ENCODE results near the gene KLHL29. TPM values are rescaled to one million over a fixed set of nuclear protein-coding genes. Genes with fewer than 3 reads are reported as not detected.

KLHL29 gene
- total and polyA plus RNA-seq, 2 donors (not counting 1 experiment from before 2014, with no cell fraction given) = 1.3 to 3.4 TPM

DNA sequence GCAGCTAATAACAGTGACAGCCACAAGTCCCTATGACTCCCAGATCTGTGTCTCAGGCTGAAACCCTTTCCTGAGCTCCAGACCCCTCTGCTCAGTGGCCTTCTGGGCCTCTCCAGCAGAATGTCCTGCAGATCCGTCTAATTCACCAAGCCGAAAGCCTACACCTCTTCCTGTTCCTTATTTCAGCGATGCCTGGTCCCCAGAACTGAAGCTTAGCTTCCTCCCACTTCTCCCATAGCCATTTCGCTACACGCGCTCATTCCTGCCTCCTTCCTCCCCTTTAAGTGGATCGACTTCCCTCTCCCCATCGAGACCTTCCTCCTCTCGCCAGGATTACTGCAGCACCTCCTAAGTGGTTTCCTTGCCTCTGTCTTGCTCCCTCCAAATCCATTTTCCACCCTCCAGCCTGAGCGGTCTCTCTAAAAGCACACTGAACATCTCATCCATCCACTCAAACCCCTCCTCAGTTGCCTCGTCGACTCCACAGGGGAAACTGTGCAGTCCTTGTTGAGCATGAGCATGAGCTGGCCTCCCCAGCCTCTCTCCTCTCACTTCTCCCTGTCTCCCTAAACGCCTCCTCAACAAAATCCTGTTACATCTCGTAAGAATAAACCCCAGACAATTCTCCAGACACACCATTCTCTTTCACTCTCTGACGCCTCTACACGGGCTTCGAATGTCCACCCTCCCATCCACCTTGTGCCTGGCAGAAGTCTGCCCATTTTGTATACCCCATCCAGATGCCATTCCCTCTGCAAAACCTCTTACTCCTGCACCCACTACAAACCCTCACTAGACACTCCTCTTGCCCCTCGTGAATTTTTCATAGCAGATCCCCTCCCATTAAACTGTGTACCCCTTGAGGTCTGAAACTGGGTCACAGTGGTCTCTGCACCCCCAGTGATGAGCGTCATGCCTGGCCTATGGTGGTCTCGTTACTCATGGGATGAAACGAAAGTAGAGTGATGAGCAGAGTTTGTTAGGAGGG lies 309.4 kb downstream of the KLHL29 start:
- TF ChIP-seq EZH2 (IDR thresholded peaks at IDR 0.05; ENCODE audit: borderline replicate concordance, insufficient read depth, low read depth, low read length, poor library complexity, severe bottlenecking) = no peak
- TF ChIP-seq, protein P1, sequence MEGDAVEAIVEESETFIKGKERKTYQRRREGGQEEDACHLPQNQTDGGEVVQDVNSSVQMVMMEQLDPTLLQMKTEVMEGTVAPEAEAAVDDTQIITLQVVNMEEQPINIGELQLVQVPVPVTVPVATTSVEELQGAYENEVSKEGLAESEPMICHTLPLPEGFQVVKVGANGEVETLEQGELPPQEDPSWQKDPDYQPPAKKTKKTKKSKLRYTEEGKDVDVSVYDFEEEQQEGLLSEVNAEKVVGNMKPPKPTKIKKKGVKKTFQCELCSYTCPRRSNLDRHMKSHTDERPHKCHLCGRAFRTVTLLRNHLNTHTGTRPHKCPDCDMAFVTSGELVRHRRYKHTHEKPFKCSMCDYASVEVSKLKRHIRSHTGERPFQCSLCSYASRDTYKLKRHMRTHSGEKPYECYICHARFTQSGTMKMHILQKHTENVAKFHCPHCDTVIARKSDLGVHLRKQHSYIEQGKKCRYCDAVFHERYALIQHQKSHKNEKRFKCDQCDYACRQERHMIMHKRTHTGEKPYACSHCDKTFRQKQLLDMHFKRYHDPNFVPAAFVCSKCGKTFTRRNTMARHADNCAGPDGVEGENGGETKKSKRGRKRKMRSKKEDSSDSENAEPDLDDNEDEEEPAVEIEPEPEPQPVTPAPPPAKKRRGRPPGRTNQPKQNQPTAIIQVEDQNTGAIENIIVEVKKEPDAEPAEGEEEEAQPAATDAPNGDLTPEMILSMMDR (IDR thresholded peaks at IDR 0.05) = no peak
- Histone ChIP-seq H3K4me3 (ENCODE audit: control extremely low read depth in 1 of 5, extremely low read depth in 1 of 5, insufficient read depth in 1 of 5, low read depth in 2 of 5, low read length in 4 of 5) (no peak overlapping the region), H3K36me3 (replicated peaks in 1 of 2; ENCODE audit: control extremely low read depth in 1 of 2, control insufficient read depth in 1 of 2, extremely low read depth in 1 of 2, insufficient read depth in 2 of 2, low read length in 1 of 2) (no peaks in the 10 kb centered on the region), H3K9ac (ENCODE audit: low read length) (no peak overlapping the region), H3K9me3 (ENCODE audit: control extremely low read depth in 1 of 3, control insufficient read depth in 2 of 3, insufficient read depth in 1 of 3, low read length in 2 of 3) (no peaks in the 10 kb centered on the region), H3K27ac (ENCODE audit: low read length in 2 of 2) (no peak overlapping the region), H3K27me3 (replicated peaks in 1 of 4; ENCODE audit: control extremely low read depth in 1 of 4, control insufficient read depth in 3 of 4, insufficient read depth in 4 of 4, low read length in 3 of 4) (no peaks in the 10 kb centered on the region), H3K4me2 (replicated peaks; ENCODE audit: low read depth, low read length, poor library complexity, severe bottlenecking) (no peak overlapping the region), H3K79me2 (ENCODE audit: control insufficient read depth, insufficient read depth, low read length) (no peaks in the 10 kb centered on the region), H2AFZ (ENCODE audit: insufficient read depth, low read depth, low read length, poor library complexity, severe bottlenecking) (no peak overlapping the region), H3K4me1 (ENCODE audit: control insufficient read depth in 2 of 2, insufficient read depth in 2 of 2, low read length in 2 of 2) (no peaks in the 10 kb centered on the region), H4K20me1 (ENCODE audit: control insufficient read depth, insufficient read depth, low read length, poor library complexity, severe bottlenecking) (no peaks in the 10 kb centered on the region)
- no peaks in the 10 kb centered on the region for H3K9me3 Mint-ChIP-seq (ENCODE audit: insufficient read depth)
- no peaks in the 10 kb centered on the region for H3K4me1 Mint-ChIP-seq
- no peak for ATAC-seq (ENCODE audit: low read depth)
- ChIA-PET CTCF (no interaction called here), POLR2A (no interaction called here)
- H3K27ac Mint-ChIP-seq = no peak overlapping the region
- intact Hi-C loops (cut with micrococcal nuclease) = no loop called here
- H3K4me3 Mint-ChIP-seq = no peak overlapping the region
- WGBS (ENCODE audit: insufficient coverage) = 79% methylated on average over 21 of the region's 21 CpGs
- no peak for DNase-seq
- no peaks in the 10 kb centered on the region for H3K27me3 Mint-ChIP-seq

DNA sequence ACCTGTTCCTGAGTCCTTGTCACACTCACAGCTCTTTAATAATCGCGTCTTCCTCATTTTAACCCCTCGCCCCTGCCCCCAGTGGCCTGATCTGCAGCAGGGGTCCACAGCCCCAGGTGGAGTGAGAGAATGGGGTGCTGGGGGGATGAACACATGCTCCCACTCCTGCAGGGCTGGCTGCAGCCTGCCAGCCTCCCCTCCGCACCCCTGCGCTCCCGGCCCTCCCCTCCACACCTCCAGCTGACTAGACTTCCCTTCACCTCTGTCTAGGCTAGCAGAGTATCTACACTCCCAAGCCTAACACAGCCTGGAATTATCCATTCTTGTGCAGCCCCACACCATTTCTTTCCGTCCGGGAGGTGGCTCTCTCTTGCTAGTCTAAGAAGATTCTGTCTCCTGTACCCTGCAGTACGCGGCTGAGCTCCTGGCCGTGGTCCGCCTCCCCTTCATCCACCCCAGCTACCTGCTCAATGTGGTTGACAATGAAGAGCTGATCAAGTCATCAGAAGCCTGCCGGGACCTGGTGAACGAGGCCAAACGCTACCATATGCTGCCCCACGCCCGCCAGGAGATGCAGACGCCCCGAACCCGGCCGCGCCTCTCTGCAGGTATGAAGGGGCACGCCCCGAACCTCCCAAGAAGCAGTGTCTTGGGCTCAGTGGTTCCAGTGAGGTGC lies 310.4 kb downstream of the KLHL29 start:
- Histone ChIP-seq H3K4me3 (ENCODE audit: control extremely low read depth in 1 of 5, extremely low read depth in 1 of 5, insufficient read depth in 1 of 5, low read depth in 2 of 5, low read length in 4 of 5) (no peak overlapping the region), H3K9me3 (ENCODE audit: control extremely low read depth in 1 of 3, control insufficient read depth in 2 of 3, insufficient read depth in 1 of 3, low read length in 2 of 3) (no peaks in the 10 kb centered on the region), H3K79me2 (ENCODE audit: control insufficient read depth, insufficient read depth, low read length) (no peaks in the 10 kb centered on the region), H3K27me3 (replicated peaks in 1 of 4; ENCODE audit: control extremely low read depth in 1 of 4, control insufficient read depth in 3 of 4, insufficient read depth in 4 of 4, low read length in 3 of 4) (no peaks in the 10 kb centered on the region), H2AFZ (ENCODE audit: insufficient read depth, low read depth, low read length, poor library complexity, severe bottlenecking) (no peak overlapping the region), H3K9ac (ENCODE audit: low read length) (no peak overlapping the region), H3K27ac (ENCODE audit: low read length in 2 of 2) (no peak overlapping the region), H3K4me1 (ENCODE audit: control insufficient read depth in 2 of 2, insufficient read depth in 2 of 2, low read length in 2 of 2) (no peaks in the 10 kb centered on the region), H4K20me1 (ENCODE audit: control insufficient read depth, insufficient read depth, low read length, poor library complexity, severe bottlenecking) (no peaks in the 10 kb centered on the region), H3K36me3 (replicated peaks in 1 of 2; ENCODE audit: control extremely low read depth in 1 of 2, control insufficient read depth in 1 of 2, extremely low read depth in 1 of 2, insufficient read depth in 2 of 2, low read length in 1 of 2) (no peaks in the 10 kb centered on the region), H3K4me2 (replicated peaks; ENCODE audit: low read depth, low read length, poor library complexity, severe bottlenecking) (no peak overlapping the region)
- no peak for ATAC-seq (ENCODE audit: low read depth)
- H3K27me3 Mint-ChIP-seq = no peaks in the 10 kb centered on the region
- no peak overlapping the region for H3K27ac Mint-ChIP-seq
- ChIA-PET POLR2A (no interaction called here), CTCF (no interaction called here)
- no peak for TF ChIP-seq EZH2 (IDR thresholded peaks at IDR 0.05; ENCODE audit: borderline replicate concordance, insufficient read depth, low read depth, low read length, poor library complexity, severe bottlenecking)
- TF ChIP-seq, protein P1 (IDR thresholded peaks at IDR 0.05) = no peak
- no peaks in the 10 kb centered on the region for H3K4me1 Mint-ChIP-seq
- 98% methylated on average over 16 of the region's 24 CpGs for WGBS (ENCODE audit: insufficient coverage)
- H3K4me3 Mint-ChIP-seq = no peak overlapping the region
- no peak for DNase-seq
- peaks cover 4% of the 10 kb centered on the region for H3K9me3 Mint-ChIP-seq (ENCODE audit: insufficient read depth)
- intact Hi-C loops (cut with micrococcal nuclease) = no loop called here

Measured in B cell (primary cell).